GM23248 (cell line): Measurements from ENCODE around the gene SULT6B1. TPM values are rescaled to one million over a fixed set of nuclear protein-coding genes. Genes with fewer than 3 reads are reported as not detected.

Experiments
- DNase-seq: peaks from one replicate; pipeline ENCODE4 v3.0.0-alpha.2; 2015
- H2AFZ ChIP-seq: fragments of 200-600 bp; sonication (generic); 2 replicates; pipeline ENCODE4 v1.6.1; 2016; ENCODE audit warnings: antibody characterized with exemption
- H3F3A ChIP-seq: fragments of 200-600 bp; sonication (generic); 2 replicates; pipeline ENCODE4 v1.6.1; 2016; ENCODE audit warnings: mild to moderate bottlenecking, antibody characterized with exemption, mixed run types; ENCODE audit not compliant: insufficient read depth
- H3K27ac ChIP-seq: fragments of 200-600 bp; sonication (generic); 2 replicates; pipeline ENCODE4 v1.5.1; 2016; ENCODE audit warnings: mild to moderate bottlenecking
- H3K27me3 ChIP-seq: fragments of 200-600 bp; sonication (generic); replicated peaks from 2 replicates; pipeline ENCODE4 v1.6.1; 2016; ENCODE audit warnings: mild to moderate bottlenecking; ENCODE audit not compliant: insufficient read depth
- H3K36me3 ChIP-seq: fragments of 200-600 bp; sonication (generic); 2 replicates; pipeline ENCODE4 v1.6.1; 2016; ENCODE audit warnings: low read depth, mild to moderate bottlenecking
- H3K4me1 ChIP-seq: fragments of 200-600 bp; sonication (generic); 2 replicates; pipeline ENCODE4 v1.6.1; 2016; ENCODE audit warnings: mild to moderate bottlenecking; ENCODE audit not compliant: insufficient read depth
- H3K4me2 ChIP-seq: fragments of 200-600 bp; sonication (generic); one replicate; pipeline ENCODE4 v1.6.1; 2016; ENCODE audit warnings: mild to moderate bottlenecking; ENCODE audit not compliant: unreplicated experiment
- H3K4me3 ChIP-seq: fragments of 200-600 bp; sonication (generic); 2 replicates; pipeline ENCODE4 v1.5.1; 2016; ENCODE audit warnings: mild to moderate bottlenecking
- H3K79me2 ChIP-seq: fragments of 200-600 bp; sonication (generic); 2 replicates; pipeline ENCODE4 v1.6.1; 2016; ENCODE audit warnings: mild to moderate bottlenecking; ENCODE audit not compliant: insufficient read depth
- H3K9ac ChIP-seq: fragments of 200-600 bp; sonication (generic); 2 replicates; pipeline ENCODE4 v1.6.1; 2016; ENCODE audit warnings: mild to moderate bottlenecking
- H3K9me2 ChIP-seq: fragments of 200-600 bp; sonication (generic); 2 replicates; pipeline ENCODE4 v1.6.1; 2016; ENCODE audit warnings: mixed run types, mild to moderate bottlenecking, moderate library complexity; ENCODE audit not compliant: insufficient read depth
- H3K9me3 ChIP-seq: fragments of 200-600 bp; sonication (generic); one replicate; pipeline ENCODE4 v1.6.1; 2017; ENCODE audit warnings: low read depth
- H4K20me1 ChIP-seq: fragments of 200-600 bp; sonication (generic); 2 replicates; pipeline ENCODE4 v1.6.0; 2016; ENCODE audit not compliant: insufficient read depth
- EZH2 ChIP-seq: fragments of 200-600 bp; sonication (generic); IDR thresholded peaks from 2 replicates; pipeline ENCODE4 v1.6.1; 2018; ENCODE audit warnings: antibody characterized with exemption, mild to moderate bottlenecking; ENCODE audit not compliant: insufficient read depth, poor library complexity, severe bottlenecking
- EZH2phosphoT487 ChIP-seq: fragments of 200-600 bp; sonication (generic); IDR thresholded peaks from 2 replicates; pipeline ENCODE4 v1.6.1; 2018; ENCODE audit warnings: antibody characterized with exemption, moderate library complexity, mild to moderate bottlenecking, low read depth; ENCODE audit not compliant: insufficient read depth
- WGBS, 2 experiments: methylation state at CpG; one replicate each; pipeline ENCODE4 v1.1.6; 2015 to 2017; ENCODE audit warnings: low lambda C conversion rate in 2 of 2, low coverage in 1 of 2; ENCODE audit errors: missing lambda C conversion rate in 2 of 2; 5-methylcytosine and 5-hydroxymethylcytosine counted together
- in situ Hi-C: fragments of 300-500 bp; cut with MboI; formaldehyde crosslinking; loops from 2 replicates; pipeline ENCODE4 v1.15.0; 2020
- polyA plus RNA-seq: library from polyadenylated mRNA; unstranded; fragments of >200 nt; fragmentation: Nextera tagmentation; extraction: Ambion mirVana; gene quantifications from 2 replicates; pipeline ENCODE4 v1.2.1, GENCODE V29; 2016
- total RNA-seq: library from RNA; depleted of rRNA; stranded (reverse); fragments of >200 nt; shearing (Covaris generic); gene quantifications from 2 replicates; pipeline ENCODE4 v1.2.3, GENCODE V29; 2014; rRNA removed

SULT6B1 gene
- total and polyA plus RNA-seq, 2 experiments from 2014 or later: not detected

- Histone ChIP-seq H3K9me3 (no peaks in the 10 kb centered on the region), H3K27me3 (no peaks in the 10 kb centered on the region), H3K36me3 (peaks cover 55% of the 10 kb centered on the region), H3K9ac (no peak overlapping the region), H3F3A (no peaks in the 10 kb centered on the region), H2AFZ (no peak overlapping the region), H4K20me1 (0 out of 2 replicates have a peak, but pooled peaks cover 5% of the 10 kb centered on the region), H3K4me2 (no peak overlapping the region), H3K4me3 (no peak overlapping the region), H3K9me2 (no peaks in the 10 kb centered on the region), H3K4me1 (peaks cover 7% of the 10 kb centered on the region), H3K79me2 (peaks cover 11% of the 10 kb centered on the region; the same call in 1 of the 2 replicates), H3K27ac (no peak overlapping the region)
- TF ChIP-seq EZH2phosphoT487 (no peak), EZH2 (no peak)
- in situ Hi-C loops: no loop called here
- 67 to 73% methylated on average over 1 of the region's 1 CpG for WGBS, 2 experiments
- DNase-seq: peak; percentile 62
Measured at GRCh38 chr2:37143974-37144373, 44.5 kb downstream of the SULT6B1 start.

DNA sequence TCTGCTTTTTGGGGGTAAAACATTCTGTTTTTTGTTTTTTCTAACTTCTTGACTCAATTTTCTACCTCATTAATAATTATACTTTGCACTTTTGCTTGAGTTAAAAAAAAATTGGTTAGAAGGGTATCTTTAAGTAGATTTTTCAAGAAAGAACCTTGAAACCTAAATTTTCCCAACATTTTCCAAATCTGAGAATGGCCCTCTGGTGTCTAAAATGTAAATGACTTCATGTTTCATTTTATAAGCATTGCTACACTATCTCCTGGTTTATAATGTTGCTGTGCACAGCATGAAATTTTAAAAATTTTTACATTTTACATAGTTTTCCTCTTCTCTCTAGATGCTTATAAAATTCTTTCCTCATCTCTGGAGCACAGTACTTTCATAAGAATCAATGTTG is 45.9 kb downstream of the SULT6B1 start:
- no peak for DNase-seq
- Histone ChIP-seq H3K79me2 (no peaks in the 10 kb centered on the region), H3K4me1 (peaks cover 7% of the 10 kb centered on the region), H3K4me2 (no peak overlapping the region), H2AFZ (no peak overlapping the region), H3K4me3 (no peak overlapping the region), H4K20me1 (0 out of 2 replicates have a peak, but pooled peaks cover 5% of the 10 kb centered on the region), H3K36me3 (peaks cover 57% of the 10 kb centered on the region), H3K27ac (no peak overlapping the region), H3K9ac (no peak overlapping the region), H3K9me2 (no peaks in the 10 kb centered on the region), H3F3A (no peaks in the 10 kb centered on the region), H3K9me3 (no peaks in the 10 kb centered on the region), H3K27me3 (no peaks in the 10 kb centered on the region)
- in situ Hi-C loops: no loop called here
- no peak for TF ChIP-seq EZH2
- no peak for TF ChIP-seq EZH2phosphoT487

- TF ChIP-seq EZH2: no peak
- no peak for TF ChIP-seq EZH2phosphoT487
- H3K4me2 ChIP-seq: no peak overlapping the region
- peaks cover 31% of the 10 kb centered on the region for H3K36me3 ChIP-seq
- H3K4me1 ChIP-seq: no peaks in the 10 kb centered on the region; the same call in 1 of the 2 replicates
- H3K9me2 ChIP-seq: no peaks in the 10 kb centered on the region
- H2AFZ ChIP-seq: no peak overlapping the region
- H3K9ac ChIP-seq: no peak overlapping the region
- no peaks in the 10 kb centered on the region for H4K20me1 ChIP-seq
- no peaks in the 10 kb centered on the region for H3K9me3 ChIP-seq
- DNase-seq: no peak
- H3F3A ChIP-seq: no peaks in the 10 kb centered on the region
- no peak overlapping the region for H3K27ac ChIP-seq
- H3K27me3 ChIP-seq: no peaks in the 10 kb centered on the region
- in situ Hi-C loops: no loop called here
- no peaks in the 10 kb centered on the region for H3K79me2 ChIP-seq
- WGBS, 2 experiments: 93 to 99% methylated on average over 6 of the region's 6 CpGs
- H3K4me3 ChIP-seq: no peak overlapping the region
Measured at GRCh38 chr2:37132914-37133313, 55.6 kb downstream of the SULT6B1 start.

GRCh38 chr2:37125416-37125815 is 63.1 kb downstream of the SULT6B1 start:
- Histone ChIP-seq H3K79me2 (no peaks in the 10 kb centered on the region), H3K4me1 (no peaks in the 10 kb centered on the region), H3K9ac (no peak overlapping the region), H3K27me3 (no peaks in the 10 kb centered on the region), H3K9me2 (no peaks in the 10 kb centered on the region), H3K4me3 (no peak overlapping the region), H3K27ac (no peak overlapping the region), H3K4me2 (no peak overlapping the region), H3K36me3 (peaks cover 16% of the 10 kb centered on the region), H3F3A (no peaks in the 10 kb centered on the region), H2AFZ (no peak overlapping the region), H4K20me1 (no peaks in the 10 kb centered on the region), H3K9me3 (no peaks in the 10 kb centered on the region)
- WGBS, 2 experiments: 100% methylated on average over 2 of the region's 2 CpGs
- no peak for DNase-seq
- TF ChIP-seq EZH2 (no peak), EZH2phosphoT487 (no peak)
- in situ Hi-C loops: no loop called here

DNA sequence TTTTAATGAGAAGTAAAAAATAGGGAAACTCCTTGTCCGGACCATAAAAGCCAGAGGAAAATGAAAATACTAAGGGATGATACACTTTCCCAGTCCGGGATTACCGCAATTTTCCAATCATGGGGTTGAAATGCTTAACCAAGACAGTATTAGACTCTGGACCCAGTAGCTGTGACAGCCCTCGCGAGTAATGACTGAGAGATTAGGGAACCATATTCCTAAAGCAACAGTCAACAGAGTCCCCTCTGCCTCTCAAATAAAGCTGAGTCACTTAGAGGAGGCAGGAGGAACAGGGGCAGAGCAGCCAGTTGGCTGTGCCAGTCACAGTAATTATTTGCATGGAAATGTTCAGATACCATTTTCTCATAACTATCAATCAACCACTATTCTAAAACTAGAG is 69.3 kb downstream of the SULT6B1 start:
- in situ Hi-C loops: no loop called here
- no peak overlapping the region for H3K9ac ChIP-seq
- no peaks in the 10 kb centered on the region for H3K9me2 ChIP-seq
- 93 to 95% methylated on average over 5 of the region's 5 CpGs for WGBS, 2 experiments
- H3K27me3 ChIP-seq: no peaks in the 10 kb centered on the region
- no peaks in the 10 kb centered on the region for H4K20me1 ChIP-seq
- peak; percentile 5 for DNase-seq
- no peaks in the 10 kb centered on the region for H3K4me1 ChIP-seq
- H3K4me2 ChIP-seq: no peak overlapping the region
- no peak overlapping the region for H3K4me3 ChIP-seq
- no peak overlapping the region for H3K27ac ChIP-seq
- no peaks in the 10 kb centered on the region for H3K9me3 ChIP-seq
- TF ChIP-seq EZH2phosphoT487: no peak
- no peak for TF ChIP-seq EZH2
- no peak overlapping the region for H2AFZ ChIP-seq
- H3K36me3 ChIP-seq: peaks cover 11% of the 10 kb centered on the region; the same call in 1 of the 2 replicates
- H3F3A ChIP-seq: no peaks in the 10 kb centered on the region
- H3K79me2 ChIP-seq: no peaks in the 10 kb centered on the region

Other genes with a start within 250 kb of the SULT6B1 start
- gene STRN, start 222.1 kb downstream of the SULT6B1 start, total RNA-seq: 12.1 and 12.8 TPM in 2 replicates
- gene STRN, start 222.1 kb downstream of the SULT6B1 start, polyA plus RNA-seq: 5.8 and 6.5 TPM in 2 replicates
- gene HEATR5B, start 104.3 kb downstream of the SULT6B1 start, total RNA-seq: 17.0 and 21.4 TPM in 2 replicates
- gene HEATR5B, start 104.3 kb downstream of the SULT6B1 start, polyA plus RNA-seq: 4.7 and 5.3 TPM in 2 replicates
- gene GPATCH11, start 104.2 kb downstream of the SULT6B1 start, total RNA-seq: 7.2 and 8.6 TPM in 2 replicates
- 4.4 and 4.9 TPM in 2 replicates for gene GPATCH11, start 104.2 kb downstream of the SULT6B1 start, polyA plus RNA-seq
- 30.9 and 63.1 TPM in 2 replicates for gene EIF2AK2, start 31.7 kb downstream of the SULT6B1 start, total RNA-seq
- gene EIF2AK2, start 31.7 kb downstream of the SULT6B1 start, polyA plus RNA-seq: 35.9 and 43.8 TPM in 2 replicates
- 13.2 and 19.0 TPM in 2 replicates for gene CEBPZOS, start 7.8 kb upstream of the SULT6B1 start, total RNA-seq
- 37.7 and 39.9 TPM in 2 replicates for gene CEBPZOS, start 7.8 kb upstream of the SULT6B1 start, polyA plus RNA-seq
- 34.0 and 35.0 TPM in 2 replicates for gene CEBPZ, start 42.9 kb upstream of the SULT6B1 start, total RNA-seq
- gene CEBPZ, start 42.9 kb upstream of the SULT6B1 start, polyA plus RNA-seq: 22.6 and 23.0 TPM in 2 replicates
- gene NDUFAF7, start 43.0 kb upstream of the SULT6B1 start, total RNA-seq: 14.8 and 25.2 TPM in 2 replicates
- 15.2 and 16.4 TPM in 2 replicates for gene NDUFAF7, start 43.0 kb upstream of the SULT6B1 start, polyA plus RNA-seq
- 52.9 and 74.0 TPM in 2 replicates for gene PRKD3, start 136.2 kb upstream of the SULT6B1 start, total RNA-seq
- gene PRKD3, start 136.2 kb upstream of the SULT6B1 start, polyA plus RNA-seq: 16.7 and 19.7 TPM in 2 replicates
- 37.4 and 37.5 TPM in 2 replicates for gene QPCT, start 156.0 kb upstream of the SULT6B1 start, total RNA-seq
- gene QPCT, start 156.0 kb upstream of the SULT6B1 start, polyA plus RNA-seq: 48.5 and 51.4 TPM in 2 replicates